Mesenchymal stem cell (in vitro differentiated cells and primary cell): ENCODE measurements around the gene CREBL2.

Source experiments
- DNase-seq: peaks from one replicate; pipeline ENCODE4 v3.0.0-alpha.2; 2013
- H2AFZ ChIP-seq: one replicate; pipeline ENCODE4 v1.6.1; 2013; ENCODE audit warnings: low read depth, mild to moderate bottlenecking, control low read depth, inconsistent platforms, low read length, moderate library complexity
- H2AK5ac ChIP-seq: 2 replicates; pipeline ENCODE4 v1.6.1; 2013; ENCODE audit warnings: low read length, moderate library complexity, mild to moderate bottlenecking, inconsistent platforms; ENCODE audit not compliant: severe bottlenecking
- H2BK120ac ChIP-seq: one replicate; pipeline ENCODE4 v1.6.1; 2013; ENCODE audit warnings: low read depth, mild to moderate bottlenecking, inconsistent platforms, low read length, moderate library complexity
- H2BK12ac ChIP-seq, 2 experiments: one replicate each; pipeline ENCODE4 v1.6.1; 2013; ENCODE audit warnings: inconsistent platforms in 2 of 2, low read length in 2 of 2, mild to moderate bottlenecking in 2 of 2, moderate library complexity in 2 of 2, control low read depth in 1 of 2
- H2BK15ac ChIP-seq: one replicate; pipeline ENCODE4 v1.6.1; 2013; ENCODE audit warnings: mild to moderate bottlenecking, low read depth, inconsistent platforms; ENCODE audit not compliant: poor library complexity, severe bottlenecking
- H2BK5ac ChIP-seq: 2 replicates; pipeline ENCODE4 v1.6.1; 2013; ENCODE audit warnings: low read depth, mild to moderate bottlenecking, low read length, control low read depth, inconsistent platforms; ENCODE audit not compliant: poor library complexity, severe bottlenecking
- H3K14ac ChIP-seq, 2 experiments: one replicate each; pipeline ENCODE4 v1.6.1; 2013; ENCODE audit warnings: inconsistent platforms in 2 of 2, low read length in 2 of 2, control low read depth in 1 of 2, mild to moderate bottlenecking in 1 of 2, moderate library complexity in 1 of 2
- H3K18ac ChIP-seq, 2 experiments: one replicate each; pipeline ENCODE4 v1.6.1; 2013; ENCODE audit warnings: inconsistent platforms in 2 of 2, low read length in 2 of 2, control low read depth in 1 of 2, low read depth in 1 of 2, mild to moderate bottlenecking in 1 of 2
- H3K23ac ChIP-seq, 2 experiments: one replicate each; pipeline ENCODE4 v1.6.1; 2013; ENCODE audit warnings: inconsistent platforms in 2 of 2, low read length in 2 of 2, mild to moderate bottlenecking in 2 of 2, moderate library complexity in 2 of 2, control low read depth in 1 of 2
- H3K27ac ChIP-seq: 2 replicates; pipeline ENCODE4 v1.5.1; 2013; ENCODE audit warnings: mild to moderate bottlenecking, moderate library complexity, low read length, control low read depth, inconsistent platforms; ENCODE audit not compliant: poor library complexity, severe bottlenecking
- H3K27me3 ChIP-seq, 2 experiments: 2 replicates each; pipeline versions ENCODE4 v1.6.1 to v1.7.0; 2013; ENCODE audit warnings: low read length in 2 of 2, mild to moderate bottlenecking in 2 of 2, moderate library complexity in 2 of 2, control low read depth in 1 of 2, inconsistent platforms in 1 of 2; ENCODE audit not compliant: control insufficient read depth in 1 of 2, insufficient read depth in 1 of 2
- H3K36me3 ChIP-seq, 2 experiments: 2 replicates each; pipeline versions ENCODE4 v1.6.1 to v1.7.0; 2013; ENCODE audit warnings: low read length in 2 of 2, control low read depth in 1 of 2, inconsistent platforms in 1 of 2, low read depth in 1 of 2, mild to moderate bottlenecking in 1 of 2; ENCODE audit not compliant: insufficient read depth in 2 of 2, control insufficient read depth in 1 of 2
- H3K4ac ChIP-seq, 2 experiments: one replicate each; pipeline ENCODE4 v1.6.1; 2013; ENCODE audit warnings: inconsistent platforms in 2 of 2, low read length in 2 of 2, mild to moderate bottlenecking in 2 of 2, moderate library complexity in 2 of 2, control low read depth in 1 of 2, low read depth in 1 of 2
- H3K4me1 ChIP-seq: 2 replicates; pipeline ENCODE4 v1.6.1; 2013; ENCODE audit warnings: low read depth, low read length, control low read depth; ENCODE audit not compliant: control insufficient read depth, insufficient read depth
- H3K4me2 ChIP-seq: 2 replicates; pipeline ENCODE4 v1.6.1; 2013; ENCODE audit warnings: low read length, mild to moderate bottlenecking, inconsistent platforms; ENCODE audit not compliant: poor library complexity, severe bottlenecking
- H3K4me3 ChIP-seq, 2 experiments: 2 replicates each; pipeline versions ENCODE4 v1.5.1 to v1.7.0; 2013; ENCODE audit warnings: low read length in 2 of 2, mild to moderate bottlenecking in 2 of 2, control low read depth in 1 of 2, low read depth in 1 of 2; ENCODE audit not compliant: insufficient read depth in 1 of 2
- H3K79me1 ChIP-seq: replicated peaks from 2 replicates; pipeline ENCODE4 v1.6.1; 2013; ENCODE audit warnings: mild to moderate bottlenecking, control low read depth, low read length, inconsistent platforms; ENCODE audit not compliant: poor library complexity, severe bottlenecking
- H3K9ac ChIP-seq: 2 replicates; pipeline ENCODE4 v1.7.0; 2013; ENCODE audit warnings: mild to moderate bottlenecking, low read length, moderate library complexity
- H3K9me3 ChIP-seq: 2 replicates; pipeline ENCODE4 v1.7.0; 2013; ENCODE audit warnings: mild to moderate bottlenecking, low read length; ENCODE audit not compliant: control insufficient read depth
- H4K8ac ChIP-seq: one replicate; pipeline ENCODE4 v1.6.1; 2013; ENCODE audit warnings: inconsistent platforms, mild to moderate bottlenecking, low read length, moderate library complexity
- H4K91ac ChIP-seq: one replicate; pipeline ENCODE4 v1.6.1; 2013; ENCODE audit warnings: mild to moderate bottlenecking, low read length, inconsistent platforms
- WGBS: methylation state at CpG from one replicate; pipeline ENCODE4 v1.1.7; 2013; ENCODE audit warnings: mixed read lengths; 5-methylcytosine and 5-hydroxymethylcytosine counted together

Gene CREBL2

DNA sequence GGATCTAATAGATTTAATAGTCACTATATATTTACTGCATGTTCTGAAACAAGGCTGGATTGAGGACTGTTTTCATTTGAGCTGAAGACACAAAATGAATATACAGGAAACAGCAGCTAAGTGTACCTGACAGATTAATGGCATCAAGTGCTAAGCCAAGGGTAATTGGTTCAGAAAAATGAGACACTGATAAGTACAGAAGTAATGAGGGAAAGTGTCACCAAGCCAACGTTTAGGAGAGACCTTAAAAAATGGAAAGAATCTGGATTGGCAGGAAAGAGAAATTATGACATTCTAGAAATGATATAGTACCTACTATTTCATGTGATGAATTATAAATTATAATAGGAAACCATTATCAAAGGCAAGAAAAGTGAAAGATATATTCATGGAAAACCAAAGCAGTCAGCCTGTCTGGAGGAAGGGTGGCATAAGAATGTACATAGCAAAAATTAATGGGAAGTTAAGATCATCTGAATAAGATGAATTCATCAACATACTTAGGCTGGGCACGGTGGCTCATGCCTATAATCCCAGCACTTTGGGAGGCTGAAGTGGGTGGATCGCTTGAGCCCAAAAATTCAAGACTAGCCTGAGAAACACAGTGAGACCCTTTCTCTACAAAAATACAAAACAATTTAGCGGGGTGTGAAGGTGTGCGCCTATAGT, 28.0 kb upstream of the CREBL2 start:
- no peak overlapping the region for H2AK5ac ChIP-seq
- no peak overlapping the region for H3K23ac ChIP-seq
- no peak overlapping the region for H3K4ac ChIP-seq
- H2AFZ ChIP-seq = no peak overlapping the region
- no peak overlapping the region for H4K91ac ChIP-seq
- no peak overlapping the region for H3K4me2 ChIP-seq
- H2BK12ac ChIP-seq = no peak overlapping the region
- no peak overlapping the region for H2BK5ac ChIP-seq
- H2BK120ac ChIP-seq = no peak overlapping the region
- 44% methylated on average over 2 of the region's 5 CpGs for WGBS
- no peaks in the 10 kb centered on the region for H3K79me1 ChIP-seq
- no peaks in the 10 kb centered on the region for H3K4me1 ChIP-seq
- no peak for DNase-seq
- no peak overlapping the region for H3K9ac ChIP-seq
- peaks cover 0 to 6% of the 10 kb centered on the region in 2 experiments for H3K27me3 ChIP-seq
- H3K4me3 ChIP-seq = no peak overlapping the region
- H3K18ac ChIP-seq = no peak overlapping the region
- no peak overlapping the region for H2BK15ac ChIP-seq
- H4K8ac ChIP-seq = no peak overlapping the region
- H3K36me3 ChIP-seq = no peaks in the 10 kb centered on the region
- no peak overlapping the region for H3K27ac ChIP-seq
- H3K9me3 ChIP-seq = no peaks in the 10 kb centered on the region
- peak overlapping the region in 1 of 2 experiments; percentile 61 for H3K14ac ChIP-seq

DNA sequence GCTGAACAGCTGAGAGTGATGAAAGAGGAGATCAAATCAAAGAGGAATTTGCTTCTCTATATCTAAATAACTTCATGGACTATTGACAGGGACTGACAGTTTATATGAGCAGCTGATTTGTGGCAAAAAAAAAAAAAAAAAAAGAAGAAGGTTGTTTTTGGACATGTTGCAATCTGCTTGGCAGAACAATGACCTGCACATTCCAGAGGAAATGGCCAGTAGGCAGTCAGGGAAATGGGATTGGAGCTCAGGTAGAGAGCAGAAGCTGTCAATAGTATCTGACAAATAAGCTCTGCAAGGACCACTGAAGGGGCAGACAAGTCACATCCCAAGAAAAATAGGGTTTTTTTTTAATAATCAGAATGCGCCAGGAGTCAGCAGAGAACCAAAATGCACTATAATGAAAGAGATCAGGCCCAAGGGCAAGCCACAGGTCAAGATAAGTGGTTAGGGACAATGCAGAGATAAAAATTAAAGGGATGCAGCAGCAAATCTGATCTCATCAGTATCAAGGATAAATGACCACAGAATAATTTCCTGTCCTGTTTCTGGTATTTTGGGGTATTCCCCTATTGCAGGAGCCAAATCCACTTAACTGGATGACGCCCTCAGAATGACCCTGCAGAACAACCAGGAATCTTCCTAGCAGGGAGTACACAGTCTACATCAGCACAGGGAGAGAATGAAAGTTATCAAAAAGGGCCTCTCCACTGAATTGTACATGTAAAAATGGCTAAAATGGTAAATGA, 26.4 kb upstream of the CREBL2 start:
- peaks cover 6 to 10% of the 10 kb centered on the region in 2 experiments for H3K27me3 ChIP-seq
- no peaks in the 10 kb centered on the region for H3K36me3 ChIP-seq
- no peak overlapping the region for H3K27ac ChIP-seq
- 100% methylated on average over 1 of the region's 2 CpGs for WGBS
- H2BK5ac ChIP-seq = no peak overlapping the region
- no peak overlapping the region for H3K23ac ChIP-seq
- H3K4me2 ChIP-seq = no peak overlapping the region
- H4K8ac ChIP-seq = no peak overlapping the region
- H2BK120ac ChIP-seq = no peak overlapping the region
- H3K18ac ChIP-seq = no peak overlapping the region
- no peak overlapping the region for H2BK15ac ChIP-seq
- H3K14ac ChIP-seq = no peak overlapping the region
- H3K4me1 ChIP-seq = no peaks in the 10 kb centered on the region
- no peak overlapping the region for H2AFZ ChIP-seq
- no peak overlapping the region for H2AK5ac ChIP-seq
- no peak overlapping the region for H4K91ac ChIP-seq
- H3K4me3 ChIP-seq = no peak overlapping the region
- DNase-seq = no peak
- no peak overlapping the region for H3K4ac ChIP-seq
- H3K9me3 ChIP-seq = no peaks in the 10 kb centered on the region
- no peak overlapping the region for H2BK12ac ChIP-seq
- H3K79me1 ChIP-seq = no peaks in the 10 kb centered on the region
- no peak overlapping the region for H3K9ac ChIP-seq

DNA sequence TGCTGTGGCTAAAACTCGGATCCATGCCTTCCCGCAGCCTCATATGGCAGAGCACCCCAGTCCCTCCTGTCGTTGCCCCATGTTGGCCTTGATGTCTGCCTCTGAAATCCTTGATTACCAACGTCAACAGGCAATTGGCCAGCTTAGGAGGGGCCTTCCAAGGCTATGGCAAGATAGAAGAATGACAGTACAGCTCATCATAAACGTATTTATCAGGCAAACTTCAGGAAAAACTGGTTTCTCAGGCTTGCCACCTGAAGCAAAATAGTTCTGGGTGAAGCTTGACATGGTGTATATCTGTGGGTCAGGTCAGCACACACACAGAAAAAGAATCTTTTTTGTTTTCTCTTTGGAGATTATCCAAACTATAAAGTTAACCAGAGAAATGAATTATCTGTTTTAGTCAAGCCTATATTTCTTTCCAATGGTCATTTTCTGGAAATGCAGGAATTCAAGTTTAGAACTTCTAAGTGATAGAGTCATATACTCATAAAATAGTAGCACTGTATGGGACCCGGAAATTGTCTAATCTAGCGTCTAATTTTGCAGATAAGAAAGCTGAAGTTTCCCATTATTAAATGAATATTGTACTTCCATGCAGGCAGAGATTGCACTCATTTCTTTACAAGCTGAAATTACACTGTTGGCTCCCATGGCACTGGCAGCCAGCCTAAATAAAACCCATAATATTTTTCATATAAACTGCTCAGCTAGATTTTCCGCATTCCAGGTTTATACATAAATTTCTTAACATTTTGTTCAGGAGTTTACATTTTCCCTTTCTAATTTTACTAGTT, 24.6 kb upstream of the CREBL2 start:
- Histone ChIP-seq H2AFZ (no peak overlapping the region), H3K14ac (no peak overlapping the region), H2BK5ac (no peak overlapping the region), H4K8ac (no peak overlapping the region), H2BK120ac (no peak overlapping the region), H3K9ac (no peak overlapping the region), H3K9me3 (no peaks in the 10 kb centered on the region), H3K18ac (no peak overlapping the region), H3K4me3 (no peak overlapping the region), H2AK5ac (no peak overlapping the region), H3K4me2 (no peak overlapping the region), H3K27me3 (peaks cover 6 to 10% of the 10 kb centered on the region in 2 experiments), H3K79me1 (no peaks in the 10 kb centered on the region), H3K4ac (no peak overlapping the region), H4K91ac (no peak overlapping the region), H3K27ac (no peak overlapping the region), H3K23ac (no peak overlapping the region), H3K4me1 (no peaks in the 10 kb centered on the region), H3K36me3 (no peaks in the 10 kb centered on the region), H2BK15ac (no peak overlapping the region), H2BK12ac (no peak overlapping the region)
- no peak for DNase-seq
- 93% methylated on average over 8 of the region's 8 CpGs for WGBS

DNA sequence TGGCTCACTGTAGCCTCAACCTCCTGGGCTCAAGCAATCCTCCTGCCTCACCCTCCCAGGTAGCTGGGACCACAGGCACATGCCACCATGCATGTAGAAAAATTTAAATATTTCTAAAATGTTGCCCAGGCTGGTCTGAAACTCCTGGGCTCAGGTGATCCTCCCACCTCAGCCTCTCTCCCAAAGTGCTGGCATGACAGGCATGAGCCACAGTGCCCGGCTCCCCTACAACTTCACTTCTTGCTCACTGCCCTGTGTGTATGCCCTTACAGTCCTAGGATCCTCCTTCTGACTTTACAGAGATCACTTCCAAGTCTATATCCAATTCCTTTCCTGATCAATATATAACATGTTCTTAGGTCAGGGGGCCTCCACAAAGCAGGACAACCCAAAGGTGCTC, 23.8 kb upstream of the CREBL2 start:
- Histone ChIP-seq H3K9me3 (no peaks in the 10 kb centered on the region), H3K4me2 (no peak overlapping the region), H2AFZ (no peak overlapping the region), H3K27ac (no peak overlapping the region), H3K79me1 (no peaks in the 10 kb centered on the region), H3K9ac (no peak overlapping the region), H3K14ac (no peak overlapping the region), H3K23ac (no peak overlapping the region), H3K36me3 (no peaks in the 10 kb centered on the region), H3K18ac (no peak overlapping the region), H2AK5ac (no peak overlapping the region), H2BK12ac (no peak overlapping the region), H3K27me3 (peaks cover 6 to 10% of the 10 kb centered on the region in 2 experiments), H2BK15ac (no peak overlapping the region), H3K4me3 (no peak overlapping the region), H3K4me1 (no peaks in the 10 kb centered on the region), H2BK5ac (no peak overlapping the region), H2BK120ac (no peak overlapping the region), H4K8ac (no peak overlapping the region), H3K4ac (no peak overlapping the region), H4K91ac (no peak overlapping the region)
- 100% methylated on average over 1 of the region's 1 CpG for WGBS
- no peak for DNase-seq
